ENCODE data around the gene CPEB4. TPM values are rescaled to one million over a fixed set of nuclear protein-coding genes. Genes with fewer than 3 reads are reported as not detected.

Gene CPEB4
- total and polyA plus RNA-seq, 10 of the 15 experiments (the other 5 are each of a cell fraction or from before 2014, with no cell fraction given) = 6.9 to 33.1 (median 20.4) TPM

- Histone ChIP-seq H3K27ac (ENCODE audit: control insufficient read depth, insufficient read depth) (peak overlapping the region; percentile 45; the same call in 1 of the 2 replicates), H3K36me3 (ENCODE audit: control insufficient read depth in 2 of 2, insufficient read depth in 2 of 2, low read length in 1 of 2) (0 out of 4 replicates have a peak, but pooled peaks cover 0 to 9% of the 10 kb centered on the region in 2 experiments), H3K9ac (ENCODE audit: control insufficient read depth, insufficient read depth, low read length) (no peak overlapping the region), H3K4me3 (peak overlapping the region; percentile 47; the same call in 1 of the 2 replicates), H3K4me2 (ENCODE audit: control insufficient read depth, insufficient read depth) (peak overlapping the region; percentile 73), H3K9me3 (replicated peaks; ENCODE audit: control insufficient read depth, insufficient read depth, low read length) (no peaks in the 10 kb centered on the region), H3K79me2 (ENCODE audit: control insufficient read depth, insufficient read depth, low read length) (peaks cover 56% of the 10 kb centered on the region), H3K27me3 (replicated peaks in 1 of 2; ENCODE audit: control insufficient read depth in 2 of 2, insufficient read depth in 2 of 2, low read length in 1 of 2) (no peaks in the 10 kb centered on the region), H4K20me1 (ENCODE audit: control insufficient read depth, insufficient read depth) (no peaks in the 10 kb centered on the region), H2AFZ (ENCODE audit: control insufficient read depth, low read depth, low read length) (no peak overlapping the region), H3K4me1 (ENCODE audit: control insufficient read depth, insufficient read depth, low read length) (peaks cover 21% of the 10 kb centered on the region)
- intact Hi-C loops (cut with micrococcal nuclease; ENCODE audit: unreplicated experiment) (no loop called here), in situ Hi-C loops (cut with MboI) (no loop called here)
- TF ChIP-seq SMC3 (IDR thresholded peaks at IDR 0.05; ENCODE audit: borderline replicate concordance, low read length) (no peak), MTA2 (IDR thresholded peaks at IDR 0.05; ENCODE audit: low read depth) (0 out of 2 replicates have a peak, but pooled peaks have one; percentile 27), GABPA (IDR thresholded peaks at IDR 0.05; ENCODE audit: low read depth) (no peak), ZNF24 (IDR thresholded peaks at IDR 0.05) (0 out of 2 replicates have a peak, but pooled peaks have one; percentile 11), RAD51 (IDR thresholded peaks at IDR 0.05) (0 out of 2 replicates have a peak, but pooled peaks have one; percentile 32), REST (IDR thresholded peaks at IDR 0.05; ENCODE audit: low read depth, low read length) (no peak), RELB (IDR thresholded peaks at IDR 0.05; ENCODE audit: low read depth) (peak; percentile 28; the same call in 1 of the 2 replicates)
- FAIRE-seq (no peak), ATAC-seq (peak; percentile 64), DNase-seq (ENCODE audit: low read depth, low spot score) (no peak)
- POLR2A ChIA-PET = interaction anchor here (0.6 to 9.5 kb wide), 11 partner anchors 7 to 86 kb away, joined by 3 to 94 read pairs (median 6); partner anchors contain the start of gene CPEB4
- CTCF ChIA-PET = interaction anchor here (1.0 to 9.0 kb wide), 7 partner anchors 9 to 85 kb away, joined by 3 to 71 read pairs (median 5); partner anchors contain the start of gene CPEB4
- WGBS (ENCODE audit: insufficient coverage, insufficient replicate concordance, low lambda C conversion rate, missing lambda C conversion rate) = 4% methylated on average over 3 of the region's 3 CpGs
- RAD21 ChIA-PET (ENCODE audit: unreplicated experiment) = interaction anchor here (1.0 to 3.8 kb wide), 9 partner anchors 8 to 229 kb away, joined by 3 to 50 read pairs (median 8); partner anchors contain the start of gene CPEB4
- SMC1A ChIA-PET (ENCODE audit: uncharacterized antibody, unreplicated experiment) = interaction anchor here (0.7 to 14.0 kb wide), 18 partner anchors 10 to 282 kb away, joined by 3 to 361 read pairs (median 4); partner anchors contain the start of gene CPEB4
- no TSS peak for BruUV-seq (replicated peaks)
These were observed 21.1 kb downstream of the CPEB4 start for GRCh38 chr5:173909199-173909598.
